Uterus (tissue), 2 donors: ENCODE measurements around the gene MFAP1.

Source experiments
- POLR2A ChIP-seq, 2 donors: fragments of 450-650 bp; IDR thresholded peaks; one replicate each; pipeline ENCODE4 v1.6.1; 2016; ENCODE audit warnings: antibody characterized with exemption in 2 of 2, mild to moderate bottlenecking in 1 of 2, moderate library complexity in 1 of 2
- TF ChIP-seq, protein P1 (sequence below), 4 experiments: fragments of 200-600 bp in 2 of 4; fragments of 450-650 bp in 2 of 4; sonication (generic) in 2 of 4; IDR thresholded peaks; one replicate each; pipeline ENCODE4 v1.5.1; 2016 to 2019; ENCODE audit warnings: antibody characterized with exemption in 4 of 4, mild to moderate bottlenecking in 2 of 4, moderate library complexity in 1 of 4

DNA sequence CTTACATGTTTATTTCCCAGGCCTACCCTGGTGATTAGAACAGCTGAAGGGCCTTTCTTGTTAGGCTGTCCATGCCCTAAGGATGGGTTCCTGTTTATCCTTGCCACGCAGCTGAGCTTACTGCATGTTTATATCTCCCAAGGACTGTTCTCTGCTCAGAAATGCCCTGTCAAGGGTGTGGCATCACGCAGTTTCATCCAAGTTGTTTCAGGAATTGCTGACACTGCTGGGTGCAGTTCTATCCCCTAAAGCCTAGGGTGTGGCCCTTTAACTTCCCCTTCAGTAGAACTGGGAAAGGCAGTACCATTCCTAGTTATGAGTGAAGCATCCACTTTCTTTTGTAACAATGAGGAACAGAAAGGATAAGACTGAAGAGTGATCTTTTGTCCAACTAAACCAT, 52.7 kb downstream of the MFAP1 start:
- TF ChIP-seq, protein P1, sequence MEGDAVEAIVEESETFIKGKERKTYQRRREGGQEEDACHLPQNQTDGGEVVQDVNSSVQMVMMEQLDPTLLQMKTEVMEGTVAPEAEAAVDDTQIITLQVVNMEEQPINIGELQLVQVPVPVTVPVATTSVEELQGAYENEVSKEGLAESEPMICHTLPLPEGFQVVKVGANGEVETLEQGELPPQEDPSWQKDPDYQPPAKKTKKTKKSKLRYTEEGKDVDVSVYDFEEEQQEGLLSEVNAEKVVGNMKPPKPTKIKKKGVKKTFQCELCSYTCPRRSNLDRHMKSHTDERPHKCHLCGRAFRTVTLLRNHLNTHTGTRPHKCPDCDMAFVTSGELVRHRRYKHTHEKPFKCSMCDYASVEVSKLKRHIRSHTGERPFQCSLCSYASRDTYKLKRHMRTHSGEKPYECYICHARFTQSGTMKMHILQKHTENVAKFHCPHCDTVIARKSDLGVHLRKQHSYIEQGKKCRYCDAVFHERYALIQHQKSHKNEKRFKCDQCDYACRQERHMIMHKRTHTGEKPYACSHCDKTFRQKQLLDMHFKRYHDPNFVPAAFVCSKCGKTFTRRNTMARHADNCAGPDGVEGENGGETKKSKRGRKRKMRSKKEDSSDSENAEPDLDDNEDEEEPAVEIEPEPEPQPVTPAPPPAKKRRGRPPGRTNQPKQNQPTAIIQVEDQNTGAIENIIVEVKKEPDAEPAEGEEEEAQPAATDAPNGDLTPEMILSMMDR (IDR thresholded peaks at IDR 0.05): no peak
- no peak for TF ChIP-seq POLR2A (IDR thresholded peaks at IDR 0.05)
